ENCODE data around the gene DUS1L. TPM values are rescaled to one million over a fixed set of nuclear protein-coding genes. Genes with fewer than 3 reads are reported as not detected.

Gene DUS1L
- total RNA-seq, 1 experiment from 2014 or later: 176 TPM

DNA sequence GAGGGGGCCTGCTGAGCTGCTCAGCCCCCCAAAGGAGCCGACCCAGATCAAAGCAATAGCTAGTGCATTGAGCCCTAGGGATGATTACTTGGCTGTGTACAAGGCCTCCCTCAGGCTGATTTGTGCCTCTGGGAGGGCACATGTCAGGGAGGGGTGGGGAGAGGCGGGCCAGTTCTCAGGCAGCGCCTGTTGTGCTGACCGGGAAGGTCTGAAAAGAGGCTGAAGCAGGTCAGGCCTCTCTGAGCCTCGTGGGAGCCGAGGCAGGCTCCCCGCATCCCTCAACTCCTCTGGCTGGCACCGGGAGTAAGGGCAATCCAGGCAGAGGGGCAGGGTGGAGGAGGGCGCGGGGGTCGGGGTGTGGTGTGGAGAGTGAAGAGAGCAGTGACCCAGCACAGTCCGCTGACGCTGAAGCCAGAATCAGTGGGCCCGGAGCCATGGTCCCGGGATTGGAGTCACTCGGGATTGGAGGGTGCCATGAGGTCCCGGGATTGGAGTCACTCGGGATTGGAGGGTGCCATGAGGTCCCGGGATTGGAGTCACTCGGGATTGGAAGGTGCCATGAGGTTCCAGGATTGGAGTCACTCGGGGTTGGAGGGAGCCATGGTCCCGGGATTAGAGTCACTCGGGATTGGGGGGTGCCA, 31.1 kb downstream of the DUS1L start:
- no peaks in the 10 kb centered on the region for H3K9me2 ChIP-seq (ENCODE audit: insufficient read depth)
- H3K4me2 ChIP-seq (ENCODE audit: low read length): peak overlapping the region; percentile 53
- intact Hi-C loops (cut with micrococcal nuclease): loop anchor here (5.0 to 10.0 kb wide), 4 partner anchors 260 to 380 kb away; partner anchors contain the start of genes HEXD and OGFOD3
- peak overlapping the region; percentile 21 for H3K27ac ChIP-seq (ENCODE audit: low read depth, low read length)
- ATAC-seq (0 out of 2 replicates have a peak, but pooled peaks have one; percentile 1), DNase-seq (ENCODE audit: low read depth, low spot score) (peak; percentile 55)
- ChIA-PET CTCF (interaction anchor here (4.8 kb wide), 1 partner anchor 13 kb away, joined by 57 read pairs; the partner anchor contains the start of genes CENPX and LRRC45), POLR2A (no interaction called here), RAD21 (ENCODE audit: low non-redundant PET in 1 of 2, low total read pairs in 2 of 2, uncharacterized antibody in 2 of 2, unreplicated experiment in 2 of 2) (no interaction called here)
- TF ChIP-seq TCF7L2 (IDR thresholded peaks at IDR 0.05; ENCODE audit: borderline replicate concordance, extremely low read depth, insufficient read depth, insufficient read length) (no peak), ZFX (IDR thresholded peaks at IDR 0.05) (no peak), ELF1 (IDR thresholded peaks at IDR 0.05; ENCODE audit: borderline replicate concordance, low read depth) (no peak), EGR1 (IDR thresholded peaks at IDR 0.05; ENCODE audit: low read depth) (no peak), SP1 (IDR thresholded peaks at IDR 0.05; ENCODE audit: low read depth) (no peak), ZNF274 (IDR thresholded peaks at IDR 0.05; ENCODE audit: low read depth, low read length) (no peak), SRF (IDR thresholded peaks at IDR 0.05; ENCODE audit: low read depth) (no peak), FOSL1 (IDR thresholded peaks at IDR 0.05; ENCODE audit: low read depth) (no peak), CBX3 (IDR thresholded peaks at IDR 0.05; ENCODE audit: low read depth) (no peak)
- TF ChIP-seq, protein P1, sequence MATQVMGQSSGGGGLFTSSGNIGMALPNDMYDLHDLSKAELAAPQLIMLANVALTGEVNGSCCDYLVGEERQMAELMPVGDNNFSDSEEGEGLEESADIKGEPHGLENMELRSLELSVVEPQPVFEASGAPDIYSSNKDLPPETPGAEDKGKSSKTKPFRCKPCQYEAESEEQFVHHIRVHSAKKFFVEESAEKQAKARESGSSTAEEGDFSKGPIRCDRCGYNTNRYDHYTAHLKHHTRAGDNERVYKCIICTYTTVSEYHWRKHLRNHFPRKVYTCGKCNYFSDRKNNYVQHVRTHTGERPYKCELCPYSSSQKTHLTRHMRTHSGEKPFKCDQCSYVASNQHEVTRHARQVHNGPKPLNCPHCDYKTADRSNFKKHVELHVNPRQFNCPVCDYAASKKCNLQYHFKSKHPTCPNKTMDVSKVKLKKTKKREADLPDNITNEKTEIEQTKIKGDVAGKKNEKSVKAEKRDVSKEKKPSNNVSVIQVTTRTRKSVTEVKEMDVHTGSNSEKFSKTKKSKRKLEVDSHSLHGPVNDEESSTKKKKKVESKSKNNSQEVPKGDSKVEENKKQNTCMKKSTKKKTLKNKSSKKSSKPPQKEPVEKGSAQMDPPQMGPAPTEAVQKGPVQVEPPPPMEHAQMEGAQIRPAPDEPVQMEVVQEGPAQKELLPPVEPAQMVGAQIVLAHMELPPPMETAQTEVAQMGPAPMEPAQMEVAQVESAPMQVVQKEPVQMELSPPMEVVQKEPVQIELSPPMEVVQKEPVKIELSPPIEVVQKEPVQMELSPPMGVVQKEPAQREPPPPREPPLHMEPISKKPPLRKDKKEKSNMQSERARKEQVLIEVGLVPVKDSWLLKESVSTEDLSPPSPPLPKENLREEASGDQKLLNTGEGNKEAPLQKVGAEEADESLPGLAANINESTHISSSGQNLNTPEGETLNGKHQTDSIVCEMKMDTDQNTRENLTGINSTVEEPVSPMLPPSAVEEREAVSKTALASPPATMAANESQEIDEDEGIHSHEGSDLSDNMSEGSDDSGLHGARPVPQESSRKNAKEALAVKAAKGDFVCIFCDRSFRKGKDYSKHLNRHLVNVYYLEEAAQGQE (IDR thresholded peaks at IDR 0.05; ENCODE audit: low read depth): no peak
- TF ChIP-seq, protein P2, sequence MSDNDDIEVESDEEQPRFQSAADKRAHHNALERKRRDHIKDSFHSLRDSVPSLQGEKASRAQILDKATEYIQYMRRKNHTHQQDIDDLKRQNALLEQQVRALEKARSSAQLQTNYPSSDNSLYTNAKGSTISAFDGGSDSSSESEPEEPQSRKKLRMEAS (IDR thresholded peaks at IDR 0.05): no peak
- H3K4me1 ChIP-seq (ENCODE audit: control insufficient read depth in 1 of 2, insufficient read depth in 2 of 2, low read length in 2 of 2): peaks cover 20 to 67% of the 10 kb centered on the region in 2 experiments
- H2AFZ ChIP-seq (ENCODE audit: low read depth, low read length, poor library complexity, severe bottlenecking): no peak overlapping the region
- H3K4me3 ChIP-seq (replicated peaks in 1 of 2; ENCODE audit: low read depth in 1 of 2, low read length in 2 of 2): no peak overlapping the region
- no peaks in the 10 kb centered on the region for H3K27me3 ChIP-seq (ENCODE audit: insufficient read depth, low read length)
- BruUV-seq (replicated peaks): no TSS peak
- H3K9me3 ChIP-seq (ENCODE audit: control insufficient read depth in 1 of 2, insufficient read depth in 1 of 2, low read depth in 1 of 2, low read length in 2 of 2): no peaks in the 10 kb centered on the region
- no peaks in the 10 kb centered on the region for H4K20me1 ChIP-seq (ENCODE audit: insufficient read depth)
- peaks cover 0 to 12% of the 10 kb centered on the region in 2 experiments; a peak in 1 of 4 replicates for H3K36me3 ChIP-seq (ENCODE audit: control insufficient read depth in 1 of 2, insufficient read depth in 2 of 2, low read length in 2 of 2)
- H3K79me2 ChIP-seq (ENCODE audit: insufficient read depth, low read length): peaks cover 28% of the 10 kb centered on the region; the same call in 1 of the 2 replicates
- H3K9ac ChIP-seq (ENCODE audit: low read length): peak overlapping the region; percentile 43
